ENCODE measurements around the gene KIF23.

KIF23 gene

DNA sequence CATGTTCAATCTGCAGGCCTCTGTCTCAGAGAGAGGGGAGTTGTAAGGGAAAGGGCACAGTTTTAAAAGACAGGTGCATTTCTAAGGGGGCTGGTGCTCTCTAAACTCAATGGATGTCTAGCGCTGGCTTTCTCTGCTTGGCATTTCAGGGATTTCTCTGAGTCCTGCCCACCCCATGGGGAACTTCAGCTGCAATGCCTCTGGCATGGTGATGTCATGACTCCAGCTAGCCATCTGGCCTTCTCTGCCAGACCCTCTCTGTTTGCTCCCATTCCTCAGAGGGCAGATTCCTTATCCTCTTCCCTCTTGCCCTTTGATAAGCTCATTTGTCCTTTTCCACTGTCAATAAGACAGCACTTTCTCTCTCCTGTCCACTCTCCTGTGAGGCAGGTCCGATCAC, 79.3 kb downstream of the KIF23 start:
- no peak for DNase-seq (ENCODE audit: low spot score)

DNA sequence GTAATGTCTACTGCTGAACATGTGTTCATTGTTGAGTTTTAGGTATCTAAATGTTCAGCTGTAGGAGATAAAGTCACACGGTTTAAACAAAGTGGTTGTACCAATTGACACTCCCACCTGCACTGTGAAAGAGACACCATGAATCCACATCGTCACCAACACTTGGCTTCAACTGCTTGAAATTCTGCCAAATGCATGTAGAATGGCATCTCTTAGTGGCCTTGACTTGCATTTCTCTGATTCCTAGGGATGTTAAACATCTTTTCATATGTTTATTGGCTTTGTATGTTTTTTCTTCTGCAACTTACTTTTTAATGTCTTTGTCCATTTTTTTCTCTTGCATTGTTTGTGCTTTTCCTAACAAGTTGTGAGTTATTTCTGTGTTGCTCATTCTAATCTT, 81.9 kb downstream of the KIF23 start:
- DNase-seq (ENCODE audit: low spot score), result no peak

DNA sequence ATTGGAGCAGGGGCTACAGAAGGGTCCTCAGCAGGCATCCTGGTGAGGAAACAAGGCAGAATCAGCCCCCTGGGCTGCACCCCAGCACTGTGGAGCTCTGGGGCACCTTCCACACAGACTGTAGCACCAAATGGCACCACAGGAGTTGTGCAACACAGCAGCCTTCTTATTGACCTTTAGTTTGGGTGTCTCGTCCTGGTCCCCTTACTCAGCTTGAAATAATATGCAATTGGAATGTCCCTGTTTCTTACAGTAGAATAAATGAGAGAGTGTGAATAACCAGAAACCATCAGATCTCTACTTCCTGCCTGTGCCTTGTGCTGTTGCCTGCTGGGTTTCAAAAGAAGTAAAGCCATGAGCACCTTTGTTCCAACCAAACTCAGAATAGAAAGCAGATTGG, 82.9 kb downstream of the KIF23 start:
- no peak for DNase-seq (ENCODE audit: low spot score)

DNA sequence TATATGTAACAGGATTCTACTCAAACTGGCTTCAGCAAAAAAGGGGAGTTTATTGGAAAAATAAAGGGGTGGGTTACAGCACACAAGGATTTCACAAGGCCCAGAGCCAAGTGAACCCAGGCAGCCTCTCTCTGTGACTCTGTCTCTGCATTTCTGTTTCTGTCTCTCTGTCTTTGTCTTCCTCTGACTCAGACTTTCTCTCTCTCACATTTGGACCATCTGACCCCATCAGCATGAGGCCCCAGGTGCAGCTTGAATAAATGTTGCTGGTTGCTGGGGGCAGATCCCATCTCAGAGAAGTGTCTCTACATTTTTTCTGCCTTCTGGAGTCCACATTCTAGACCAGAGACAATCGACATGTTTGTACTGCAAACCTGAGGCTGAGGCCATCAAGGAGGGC, 83.5 kb downstream of the KIF23 start:
- DNase-seq (ENCODE audit: low spot score), result no peak

Measured in COLO829 (cell line).